HepG2 (cell line): ENCODE data around the gene PCIF1. TPM values are rescaled to one million over a fixed set of nuclear protein-coding genes. Genes with fewer than 3 reads are reported as not detected.

ENCODE experiments used
- ARID5B ChIP-seq: IDR thresholded peaks from 2 replicates; pipeline ENCODE4 v1.4.0; 2020; ENCODE audit warnings: mild to moderate bottlenecking, missing genetic modification reagents
- CAMTA2 ChIP-seq: sonication (generic); formaldehyde crosslinking; IDR thresholded peaks from 2 replicates; pipeline ENCODE4 v1.4.0; 2020; ENCODE audit warnings: mild to moderate bottlenecking, missing genetic modification reagents, borderline replicate concordance
- CEBPB ChIP-seq: IDR thresholded peaks from 2 replicates; pipeline ENCODE4 v1.6.1; 2011; ENCODE audit warnings: low read depth, low read length, improper control_type of control experiment, borderline replicate concordance
- CREM ChIP-seq, 2 experiments: sonication (generic) in 1 of 2; formaldehyde crosslinking in 1 of 2; IDR thresholded peaks; 2 replicates each; pipeline versions ENCODE4 v1.4.0 to v1.6.1; 2016 to 2020; ENCODE audit warnings: antibody characterized with exemption in 1 of 2, mild to moderate bottlenecking in 1 of 2, missing genetic modification reagents in 1 of 2
- DPF2 ChIP-seq: sonication (generic); formaldehyde crosslinking; IDR thresholded peaks from 2 replicates; pipeline ENCODE4 v1.4.0; 2020; ENCODE audit warnings: mild to moderate bottlenecking, low read depth, missing genetic modification reagents, borderline replicate concordance
- ETV5 ChIP-seq: IDR thresholded peaks from 2 replicates; pipeline ENCODE4 v1.6.1; 2018; ENCODE audit warnings: missing biosample characterization, missing genetic modification reagents, inconsistent platforms, borderline replicate concordance
- GATAD2A ChIP-seq: IDR thresholded peaks from 2 replicates; pipeline ENCODE4 v1.6.1; 2016
- HNF1B ChIP-seq: sonication (generic); formaldehyde crosslinking; IDR thresholded peaks from 2 replicates; pipeline ENCODE4 v1.5.1; 2020; ENCODE audit warnings: mild to moderate bottlenecking, moderate library complexity, missing genetic modification reagents
- JDP2 ChIP-seq: sonication (generic); formaldehyde crosslinking; IDR thresholded peaks from 2 replicates; pipeline ENCODE4 v1.8.1; 2022; ENCODE audit warnings: missing genetic modification reagents, borderline replicate concordance
- KAT8 ChIP-seq: IDR thresholded peaks from 2 replicates; pipeline ENCODE4 v1.6.1; 2016; ENCODE audit warnings: missing genetic modification reagents, missing compliant biosample characterization
- MXD3 ChIP-seq: IDR thresholded peaks from 2 replicates; pipeline ENCODE4 v1.6.1; 2016; ENCODE audit warnings: mild to moderate bottlenecking, missing biosample characterization, missing genetic modification reagents
- NFAT5 ChIP-seq: sonication (generic); formaldehyde crosslinking; IDR thresholded peaks from 2 replicates; pipeline ENCODE4 v1.4.0; 2020; ENCODE audit warnings: missing genetic modification reagents
- PRPF4 ChIP-seq: fragments of 200-400 bp; formaldehyde crosslinking; IDR thresholded peaks from 2 replicates; pipeline ENCODE4 v1.6.1; 2016; ENCODE audit warnings: low read length, low read depth; ENCODE audit not compliant: poor library complexity, severe bottlenecking
- XRCC5 ChIP-seq: fragments of 200-400 bp; formaldehyde crosslinking; optimal IDR thresholded peaks from 2 replicates; pipeline ENCODE3; 2017; ENCODE audit warnings: mild to moderate bottlenecking, low read length
- YEATS4 ChIP-seq: sonication (generic); formaldehyde crosslinking; IDR thresholded peaks from 2 replicates; pipeline ENCODE4 v1.4.0; 2020; ENCODE audit warnings: missing genetic modification reagents, borderline replicate concordance
- ZFYVE20 ChIP-seq: sonication (generic); formaldehyde crosslinking; IDR thresholded peaks from 2 replicates; pipeline ENCODE4 v1.8.0; 2023; ENCODE audit warnings: low read depth, mild to moderate bottlenecking, moderate library complexity, missing genetic modification reagents, borderline replicate concordance
- ZNF343 ChIP-seq: sonication (generic); formaldehyde crosslinking; IDR thresholded peaks from 2 replicates; pipeline ENCODE4 v1.4.0; 2020; ENCODE audit warnings: mild to moderate bottlenecking, missing genetic modification reagents
- polyA plus RNA-seq, 8 experiments: library from polyadenylated mRNA; depleted of rRNA in 3 of 8; stranded (reverse) in 7 of 8; unstranded in 1 of 8; fragments of >200 nt; fragmentation: Illumina TruSeq in 4 of 8; extraction: Trizol in 4 of 8; gene quantifications; 2 replicates each; pipeline versions ENCODE4 v1.2.1 to v1.2.3, GENCODE V29; 2011 to 2016; ENCODE audit warnings: low read depth in 4 of 8, missing spikeins in 1 of 8, mixed read lengths in 1 of 8; ENCODE audit not compliant: insufficient read depth in 1 of 8
- total RNA-seq, 5 experiments: library from RNA; depleted of rRNA; stranded (reverse); fragments of >200 nt; fragmentation: Illumina TruSeq; extraction: Trizol; gene quantifications; 2 replicates each; pipeline ENCODE4 v1.2.3, GENCODE V29; 2016; ENCODE audit warnings: low read depth in 1 of 5

PCIF1 gene
- total and polyA plus RNA-seq, 2 of the 13 experiments (the other 11 are each of a cell fraction or from before 2014, with no cell fraction given), result 20.9 to 24.4 TPM

GRCh38 chr20:45946149-45946970, 11.9 kb downstream of the PCIF1 start (continued):
- TF ChIP-seq NFAT5 (CRISPR knock-in tag) (0 out of 2 replicates have a peak, but pooled peaks have one; percentile 72), ZFYVE20 (0 out of 2 replicates have a peak, but pooled peaks have one; percentile 51), MXD3 (peak; percentile 78), KAT8 (peak; percentile 93), DPF2 (CRISPR knock-in tag) (peak; percentile 62), ZNF343 (CRISPR knock-in tag) (peak; percentile 68; the same call in 1 of the 2 replicates), ETV5 (CRISPR knock-in tag) (0 out of 2 replicates have a peak, but pooled peaks have one; percentile 19), PRPF4 (peak; percentile 77), ARID5B (CRISPR knock-in tag) (peak; percentile 92), JDP2 (CRISPR knock-in tag) (no peak), CREM (IDR thresholded peaks at IDR 0.05) (no peak; the same call in 1 of the 2 replicates), CREM (CRISPR knock-in tag; IDR thresholded peaks at IDR 0.05) (no peak), XRCC5 (peak; percentile 50), HNF1B (CRISPR knock-in tag) (peak; percentile 94), CEBPB (peak; percentile 100), CAMTA2 (peak; percentile 74; the same call in 1 of the 2 replicates), YEATS4 (CRISPR knock-in tag) (peak; percentile 94), GATAD2A (peak; percentile 99)
